Thyroid gland (tissue), 4 donors: ENCODE results near the gene CLASP1. TPM values are rescaled to one million over a fixed set of nuclear protein-coding genes. Genes with fewer than 3 reads are reported as not detected.
A peak's percentile ranks its signal among the peaks of the same experiment; 100 is the strongest.

Experiments
- DNase-seq, 2 donors: peaks; one replicate each; pipeline ENCODE4 v3.0.0-alpha.2; 2019
- H3K27ac ChIP-seq, 3 donors: fragments of 200-600 bp; sonication (generic); 1 replicate in 2 of 3; 2 replicates in 1 of 3; pipeline ENCODE4 v1.5.1; 2016 to 2019; ENCODE audit warnings: mild to moderate bottlenecking in 1 of 3, moderate library complexity in 1 of 3
- H3K27me3 ChIP-seq: fragments of 200-600 bp; sonication (generic); one replicate; pipeline ENCODE4 v1.5.1; 2019
- H3K36me3 ChIP-seq, 2 donors: fragments of 200-600 bp; sonication (generic); one replicate each; pipeline ENCODE4 v1.5.1; 2016 to 2019
- H3K4me1 ChIP-seq, 2 donors: fragments of 200-600 bp; sonication (generic); one replicate each; pipeline ENCODE4 v1.5.1; 2017 to 2019
- H3K4me3 ChIP-seq, 3 donors: fragments of 200-600 bp; sonication (generic); replicated peaks in 1 of 3; 1 replicate in 2 of 3; 2 replicates in 1 of 3; pipeline ENCODE4 v1.5.1; 2016; ENCODE audit warnings: mild to moderate bottlenecking in 1 of 3
- H3K9me3 ChIP-seq: fragments of 200-600 bp; sonication (generic); one replicate; pipeline ENCODE4 v1.5.1; 2017
- POLR2A ChIP-seq, 2 donors: fragments of 450-650 bp; IDR thresholded peaks; one replicate each; pipeline ENCODE4 v1.6.1; 2017; ENCODE audit warnings: antibody characterized with exemption in 2 of 2, mild to moderate bottlenecking in 2 of 2, moderate library complexity in 1 of 2
- WGBS, 2 donors: methylation state at CpG; one replicate each; pipeline ENCODE4 v1.1.5; 2017; 5-methylcytosine and 5-hydroxymethylcytosine counted together
- intact Hi-C: fragments of 100-400 bp; cut with DNase I; formaldehyde crosslinking; loops from one replicate; pipeline ENCODE4 v1.15.1; 2023
- total RNA-seq, 4 donors: library from RNA; depleted of rRNA; stranded (reverse); fragments of >200 nt; gene quantifications; one replicate each; pipeline ENCODE4 v1.2.3, GENCODE V29; 2016
- TF ChIP-seq, protein P1 (sequence below), 6 experiments: fragments of 200-600 bp in 3 of 6; fragments of 450-650 bp in 3 of 6; sonication (generic) in 3 of 6; IDR thresholded peaks; one replicate each; pipeline ENCODE4 v1.5.1; 2016 to 2019; ENCODE audit warnings: antibody characterized with exemption in 6 of 6, mild to moderate bottlenecking in 2 of 6, inconsistent platforms in 1 of 6, moderate library complexity in 1 of 6

CLASP1 gene
- total RNA-seq, 4 donors from 2014 or later = 69.3 to 110 (median 98.3) TPM

DNA sequence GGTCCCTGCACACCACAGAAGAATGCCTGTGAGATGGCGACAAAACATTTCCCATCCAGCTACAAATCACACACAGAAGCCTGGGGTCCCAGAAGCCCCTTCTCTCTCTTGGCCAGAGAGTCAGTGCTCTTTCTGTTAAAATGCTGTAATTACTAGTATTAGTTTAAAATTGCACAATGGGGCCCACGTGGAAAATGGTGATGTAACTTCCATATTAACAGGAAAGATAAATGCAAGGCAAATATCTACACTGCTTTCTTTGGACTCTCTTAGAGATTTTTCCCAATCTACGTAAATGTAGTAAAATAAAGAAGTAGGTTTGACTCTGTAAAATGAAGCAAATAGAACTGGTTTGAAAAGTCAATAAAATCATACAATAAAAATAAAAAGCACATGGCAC lies 250.4 kb downstream of the CLASP1 start:
- H3K36me3 ChIP-seq = peaks cover 3 to 19% of the 10 kb centered on the region in 2 donors
- TF ChIP-seq, protein P1, sequence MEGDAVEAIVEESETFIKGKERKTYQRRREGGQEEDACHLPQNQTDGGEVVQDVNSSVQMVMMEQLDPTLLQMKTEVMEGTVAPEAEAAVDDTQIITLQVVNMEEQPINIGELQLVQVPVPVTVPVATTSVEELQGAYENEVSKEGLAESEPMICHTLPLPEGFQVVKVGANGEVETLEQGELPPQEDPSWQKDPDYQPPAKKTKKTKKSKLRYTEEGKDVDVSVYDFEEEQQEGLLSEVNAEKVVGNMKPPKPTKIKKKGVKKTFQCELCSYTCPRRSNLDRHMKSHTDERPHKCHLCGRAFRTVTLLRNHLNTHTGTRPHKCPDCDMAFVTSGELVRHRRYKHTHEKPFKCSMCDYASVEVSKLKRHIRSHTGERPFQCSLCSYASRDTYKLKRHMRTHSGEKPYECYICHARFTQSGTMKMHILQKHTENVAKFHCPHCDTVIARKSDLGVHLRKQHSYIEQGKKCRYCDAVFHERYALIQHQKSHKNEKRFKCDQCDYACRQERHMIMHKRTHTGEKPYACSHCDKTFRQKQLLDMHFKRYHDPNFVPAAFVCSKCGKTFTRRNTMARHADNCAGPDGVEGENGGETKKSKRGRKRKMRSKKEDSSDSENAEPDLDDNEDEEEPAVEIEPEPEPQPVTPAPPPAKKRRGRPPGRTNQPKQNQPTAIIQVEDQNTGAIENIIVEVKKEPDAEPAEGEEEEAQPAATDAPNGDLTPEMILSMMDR (IDR thresholded peaks at IDR 0.05) = no peak
- no peak for TF ChIP-seq POLR2A (IDR thresholded peaks at IDR 0.05)
- H3K9me3 ChIP-seq = no peaks in the 10 kb centered on the region
- no peaks in the 10 kb centered on the region for H3K4me1 ChIP-seq
- DNase-seq = no peak
- 89 to 95% methylated on average over 3 of the region's 3 CpGs for WGBS, 2 donors
- H3K27ac ChIP-seq = no peak overlapping the region
- no peaks in the 10 kb centered on the region for H3K27me3 ChIP-seq
- no peak overlapping the region for H3K4me3 ChIP-seq
- intact Hi-C loops = no loop called here

DNA sequence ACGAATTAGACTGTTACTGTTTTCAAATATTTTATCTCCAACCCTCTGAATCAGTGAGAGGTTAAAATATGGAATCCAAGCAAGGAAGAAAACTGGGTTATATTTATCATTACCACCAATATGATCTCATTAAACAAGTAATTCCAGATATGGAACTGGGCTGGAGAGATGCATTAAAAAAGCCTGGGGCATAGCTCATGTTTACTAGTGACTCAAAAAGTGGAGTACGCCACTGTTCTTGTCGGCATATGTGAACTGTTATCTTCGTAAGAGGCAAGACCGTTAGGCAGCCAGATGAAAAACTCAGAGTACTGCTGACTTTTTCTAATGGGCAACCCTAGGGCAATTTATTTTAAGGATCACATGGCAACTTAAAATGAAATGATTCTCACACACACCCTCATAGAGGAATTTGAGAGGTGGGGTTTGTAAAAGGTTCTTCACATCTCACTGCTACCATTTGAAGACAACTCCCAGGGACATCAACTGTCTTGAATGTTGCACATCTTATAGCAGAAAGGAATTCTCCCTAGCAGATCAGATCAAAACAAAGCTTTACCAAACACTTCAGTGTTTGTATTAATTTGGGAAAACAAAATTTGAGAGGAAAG lies 259.1 kb downstream of the CLASP1 start:
- intact Hi-C loops = no loop called here
- TF ChIP-seq, protein P1 (IDR thresholded peaks at IDR 0.05) = no peak
- no peak for TF ChIP-seq POLR2A (IDR thresholded peaks at IDR 0.05)
- Histone ChIP-seq H3K4me3 (no peak overlapping the region), H3K36me3 (peaks cover 8 to 13% of the 10 kb centered on the region in 2 donors), H3K4me1 (no peaks in the 10 kb centered on the region), H3K27ac (no peak overlapping the region), H3K9me3 (no peaks in the 10 kb centered on the region), H3K27me3 (no peaks in the 10 kb centered on the region)
- no peak for DNase-seq
- WGBS, 2 donors = 91 to 92% methylated on average over 5 of the region's 5 CpGs

DNA sequence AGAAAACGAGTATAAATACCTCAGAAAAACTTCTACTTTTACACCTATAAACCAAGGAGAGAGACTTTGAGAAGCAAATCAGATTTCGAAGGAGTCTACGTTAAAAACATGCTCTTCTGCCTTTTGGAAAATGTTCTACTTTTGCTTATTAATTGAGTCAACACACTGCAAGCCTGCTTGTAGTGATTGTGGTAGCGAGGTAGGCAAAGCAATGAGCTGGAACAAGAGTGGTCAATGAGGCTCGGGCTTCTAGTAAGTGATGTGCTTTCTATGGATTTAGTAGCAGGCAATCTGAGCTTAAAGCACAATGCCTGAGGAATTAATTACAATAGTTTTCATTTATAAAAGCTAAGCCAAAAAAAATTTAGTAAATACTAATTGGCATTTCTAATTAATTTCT lies 260.9 kb downstream of the CLASP1 start:
- Histone ChIP-seq H3K27me3 (no peaks in the 10 kb centered on the region), H3K36me3 (peaks cover 8 to 13% of the 10 kb centered on the region in 2 donors), H3K27ac (no peak overlapping the region), H3K4me1 (no peaks in the 10 kb centered on the region), H3K9me3 (no peaks in the 10 kb centered on the region), H3K4me3 (no peak overlapping the region)
- peak in 1 of 2 donors; percentile 27 for DNase-seq
- WGBS, 2 donors = 65 to 69% methylated on average over 5 of the region's 5 CpGs
- intact Hi-C loops = no loop called here
- TF ChIP-seq, protein P1 (IDR thresholded peaks at IDR 0.05) = no peak
- no peak for TF ChIP-seq POLR2A (IDR thresholded peaks at IDR 0.05)

DNA sequence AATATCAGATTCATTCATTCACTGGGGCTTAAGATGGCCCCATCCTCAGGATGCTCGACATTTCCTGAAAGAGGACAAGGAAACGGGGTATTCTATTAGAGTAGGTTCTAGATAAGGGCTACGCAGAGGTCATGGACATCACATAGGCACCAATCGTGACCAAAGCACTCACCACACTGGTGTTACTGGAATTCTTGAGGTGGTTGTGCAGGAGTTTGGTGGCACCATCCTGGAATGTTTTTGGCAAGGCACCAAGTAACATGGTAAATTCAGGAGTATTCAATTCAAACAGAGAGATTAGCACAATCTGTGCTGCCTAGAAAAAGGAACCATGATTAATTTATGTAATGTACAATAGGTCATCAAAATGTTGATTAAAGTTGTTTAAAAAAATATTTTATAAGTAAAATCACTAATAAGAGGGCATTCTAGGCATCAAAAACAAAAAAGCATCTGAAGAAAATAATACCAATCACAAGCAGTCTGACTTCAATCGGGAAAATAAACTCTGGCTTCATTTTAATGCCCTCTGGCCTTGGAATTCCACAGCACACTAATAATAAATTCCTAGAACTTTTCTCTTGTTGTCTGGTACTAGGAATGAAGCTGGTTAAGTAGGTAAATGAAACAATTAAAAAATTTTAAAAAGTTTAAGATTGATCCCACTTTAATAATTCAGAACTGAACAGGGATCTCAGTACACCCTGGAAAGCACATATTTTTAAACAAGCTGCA lies 261.5 kb downstream of the CLASP1 start:
- H3K4me3 ChIP-seq = no peak overlapping the region
- 91 to 95% methylated on average over 5 of the region's 5 CpGs for WGBS, 2 donors
- peaks cover 12 to 18% of the 10 kb centered on the region in 2 donors for H3K36me3 ChIP-seq
- no peak for TF ChIP-seq POLR2A (IDR thresholded peaks at IDR 0.05)
- TF ChIP-seq, protein P1 (IDR thresholded peaks at IDR 0.05) = no peak
- H3K27ac ChIP-seq = no peak overlapping the region
- no peak for DNase-seq
- intact Hi-C loops = no loop called here
- H3K27me3 ChIP-seq = no peaks in the 10 kb centered on the region
- no peaks in the 10 kb centered on the region for H3K9me3 ChIP-seq
- no peaks in the 10 kb centered on the region for H3K4me1 ChIP-seq

DNA sequence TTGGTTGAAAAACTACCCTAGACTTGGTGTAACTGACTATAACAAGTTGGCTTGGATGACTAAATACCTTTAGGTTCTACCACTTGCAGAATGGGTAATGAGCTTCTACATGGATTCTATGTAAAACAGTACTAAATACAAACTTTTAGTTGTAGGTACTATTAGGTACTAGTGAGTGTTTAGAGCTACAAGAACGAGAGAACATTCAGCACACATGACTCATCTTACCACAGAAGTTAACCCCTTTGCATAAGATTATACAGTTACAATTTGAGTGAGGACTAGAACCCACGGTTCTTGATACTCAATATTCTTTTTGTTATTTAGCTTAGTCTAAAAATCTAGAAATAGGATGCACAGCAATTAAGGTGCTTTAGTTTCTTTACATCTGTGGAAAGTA lies 262.6 kb downstream of the CLASP1 start:
- no peak overlapping the region for H3K4me3 ChIP-seq
- H3K27me3 ChIP-seq = no peaks in the 10 kb centered on the region
- intact Hi-C loops = no loop called here
- TF ChIP-seq POLR2A (IDR thresholded peaks at IDR 0.05) = no peak
- TF ChIP-seq, protein P1 (IDR thresholded peaks at IDR 0.05) = no peak
- no peak for DNase-seq
- H3K9me3 ChIP-seq = no peaks in the 10 kb centered on the region
- WGBS, 2 donors = 83 to 85% methylated on average over 2 of the region's 2 CpGs
- H3K36me3 ChIP-seq = peaks cover 18 to 22% of the 10 kb centered on the region in 2 donors
- no peak overlapping the region for H3K27ac ChIP-seq
- H3K4me1 ChIP-seq = no peaks in the 10 kb centered on the region
